GM12892 (cell line): ENCODE results near the gene EPHB1.

Experiments
- POLR2A ChIP-seq: IDR thresholded peaks from 2 replicates; pipeline ENCODE4 v1.6.1; 2011; ENCODE audit warnings: low read depth, low read length, control low read depth
- POLR2AphosphoS5 ChIP-seq: IDR thresholded peaks from 2 replicates; pipeline ENCODE4 v1.6.1; 2011; ENCODE audit warnings: low read depth, low read length, control low read depth
- TAF1 ChIP-seq: IDR thresholded peaks from 2 replicates; pipeline ENCODE4 v1.6.1; 2011; ENCODE audit warnings: low read depth, mild to moderate bottlenecking, control low read depth, low read length, borderline replicate concordance

DNA sequence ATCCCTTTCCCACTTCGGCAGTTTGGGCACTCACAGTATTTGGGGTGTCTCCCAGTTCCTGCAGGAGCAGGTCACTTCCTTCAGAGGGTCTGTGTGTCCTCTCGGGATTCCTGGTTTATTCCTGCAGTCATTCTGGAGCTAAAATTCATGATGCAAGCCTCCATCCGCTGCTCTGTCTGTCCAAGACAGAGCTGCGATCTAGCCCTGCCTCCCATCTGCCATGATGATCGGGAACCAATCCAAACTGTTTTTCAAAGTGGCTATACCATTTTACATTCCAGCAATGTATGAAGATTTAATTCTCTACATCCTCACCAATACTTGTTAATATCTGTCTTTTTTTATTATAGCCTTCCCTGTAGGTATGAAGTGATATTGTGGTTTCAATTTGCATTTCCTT lies 273.0 kb downstream of the EPHB1 start:
- TF ChIP-seq POLR2A (no peak), POLR2AphosphoS5 (no peak), TAF1 (no peak)
